ENCODE measurements around the gene GGA3. TPM values are rescaled to one million over a fixed set of nuclear protein-coding genes. Genes with fewer than 3 reads are reported as not detected.

Gene GGA3
- total and polyA plus RNA-seq, 2 donors from 2014 or later: 8.0 to 49.2 TPM

GRCh38 chr17:75232786-75233185, 28.6 kb downstream of the GGA3 start:
- TF ChIP-seq CTCF (IDR thresholded peaks at IDR 0.05; ENCODE audit: borderline replicate concordance, extremely low read depth, insufficient read depth): no peak
- DNase-seq: peak in 2 of 5 donors; percentile 25 to 62
- H3K27ac ChIP-seq (ENCODE audit: low read depth in 2 of 2, low read length in 2 of 2): no peak overlapping the region

GRCh38 chr17:75231741-75232464, 29.5 kb downstream of the GGA3 start:
- no peak overlapping the region for H3K9ac ChIP-seq (ENCODE audit: low read length in 3 of 3)
- no peaks in the 10 kb centered on the region for H3K27me3 ChIP-seq (ENCODE audit: control insufficient read depth, insufficient read depth, low read length)
- no peaks in the 10 kb centered on the region for H3K9me3 ChIP-seq (ENCODE audit: control insufficient read depth in 2 of 3, insufficient read depth in 1 of 3, low read length in 3 of 3)
- TF ChIP-seq CTCF (IDR thresholded peaks at IDR 0.05; ENCODE audit: borderline replicate concordance, extremely low read depth, insufficient read depth): no peak
- H3K27ac ChIP-seq (ENCODE audit: low read depth in 2 of 2, low read length in 2 of 2): no peak overlapping the region
- DNase-seq: peak in 1 of 5 donors; percentile 66
- H3K4me1 ChIP-seq (ENCODE audit: control insufficient read depth in 2 of 3, insufficient read depth in 2 of 3, low read depth in 1 of 3, low read length in 3 of 3): peaks cover 0 to 2% (median 0%) of the 10 kb centered on the region in 3 donors
- FAIRE-seq: no peak
- peaks cover 3 to 62% (median 28%) of the 10 kb centered on the region in 3 donors for H3K36me3 ChIP-seq (ENCODE audit: control insufficient read depth in 2 of 3, insufficient read depth in 3 of 3, low read length in 3 of 3)
- no peak overlapping the region for H3K4me3 ChIP-seq (ENCODE audit: low read length in 3 of 3)
- intact Hi-C loops (cut with DNase I): no loop called here

More at GRCh38 chr17:75232786-75233185, 28.6 kb downstream of the GGA3 start:
- intact Hi-C loops (cut with DNase I): no loop called here
- peaks cover 0 to 2% (median 0%) of the 10 kb centered on the region in 3 donors for H3K4me1 ChIP-seq (ENCODE audit: control insufficient read depth in 2 of 3, insufficient read depth in 2 of 3, low read depth in 1 of 3, low read length in 3 of 3)
- H3K27me3 ChIP-seq (ENCODE audit: control insufficient read depth, insufficient read depth, low read length): no peaks in the 10 kb centered on the region
- FAIRE-seq: no peak
- H3K9ac ChIP-seq (ENCODE audit: low read length in 3 of 3): no peak overlapping the region
- peaks cover 3 to 66% (median 32%) of the 10 kb centered on the region in 3 donors for H3K36me3 ChIP-seq (ENCODE audit: control insufficient read depth in 2 of 3, insufficient read depth in 3 of 3, low read length in 3 of 3)
- no peak overlapping the region for H3K4me3 ChIP-seq (ENCODE audit: low read length in 3 of 3)
- H3K9me3 ChIP-seq (ENCODE audit: control insufficient read depth in 2 of 3, insufficient read depth in 1 of 3, low read length in 3 of 3): no peaks in the 10 kb centered on the region

- intact Hi-C loops (cut with DNase I): no loop called here
- DNase-seq: peak in 2 of 5 donors; percentile 25 to 60
- peaks cover 0 to 2% (median 0%) of the 10 kb centered on the region in 3 donors for H3K4me1 ChIP-seq (ENCODE audit: control insufficient read depth in 2 of 3, insufficient read depth in 2 of 3, low read depth in 1 of 3, low read length in 3 of 3)
- H3K4me3 ChIP-seq (ENCODE audit: low read length in 3 of 3): no peak overlapping the region
- H3K9ac ChIP-seq (ENCODE audit: low read length in 3 of 3): no peak overlapping the region
- peaks cover 5 to 65% (median 31%) of the 10 kb centered on the region in 3 donors for H3K36me3 ChIP-seq (ENCODE audit: control insufficient read depth in 2 of 3, insufficient read depth in 3 of 3, low read length in 3 of 3)
- TF ChIP-seq CTCF (IDR thresholded peaks at IDR 0.05; ENCODE audit: borderline replicate concordance, extremely low read depth, insufficient read depth): no peak
- no peaks in the 10 kb centered on the region for H3K27me3 ChIP-seq (ENCODE audit: control insufficient read depth, insufficient read depth, low read length)
- no peak for FAIRE-seq
- no peaks in the 10 kb centered on the region for H3K9me3 ChIP-seq (ENCODE audit: control insufficient read depth in 2 of 3, insufficient read depth in 1 of 3, low read length in 3 of 3)
- no peak overlapping the region for H3K27ac ChIP-seq (ENCODE audit: low read depth in 2 of 2, low read length in 2 of 2)
Observed at GRCh38 chr17:75231071-75231470, 30.3 kb downstream of the GGA3 start.

Measured in kidney (tissue), 14 donors.